HG02763 (cell line): ENCODE data around the gene GABBR2.

Experiments used
- ATAC-seq: cut with Tn5 transposase; IDR thresholded peaks from one replicate; pipeline ENCODE4 v1.9.1; 2021; ENCODE audit warnings: mild to moderate bottlenecking, moderate library complexity; ENCODE audit not compliant: unreplicated experiment

The GABBR2 gene

DNA sequence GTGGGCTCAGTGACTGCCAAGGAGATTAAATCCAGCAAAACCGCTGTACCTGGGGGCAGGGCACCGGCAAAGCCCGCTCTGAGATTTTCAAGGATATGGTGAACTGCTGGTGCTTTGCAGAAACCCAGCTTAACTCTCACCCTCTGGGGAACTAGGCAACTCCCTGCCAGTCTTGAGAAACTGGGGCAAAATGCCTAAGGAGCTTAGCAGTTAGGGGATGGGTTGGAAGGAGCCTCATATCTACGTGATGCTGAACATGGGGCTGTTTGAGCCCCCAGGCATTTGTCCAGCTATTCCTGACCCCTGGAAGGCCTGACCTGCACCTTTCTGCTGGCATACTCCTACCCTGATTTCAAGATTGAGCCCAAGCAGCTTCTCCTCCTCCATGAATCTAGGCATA, 344.6 kb downstream of the GABBR2 start:
- no peak for ATAC-seq

DNA sequence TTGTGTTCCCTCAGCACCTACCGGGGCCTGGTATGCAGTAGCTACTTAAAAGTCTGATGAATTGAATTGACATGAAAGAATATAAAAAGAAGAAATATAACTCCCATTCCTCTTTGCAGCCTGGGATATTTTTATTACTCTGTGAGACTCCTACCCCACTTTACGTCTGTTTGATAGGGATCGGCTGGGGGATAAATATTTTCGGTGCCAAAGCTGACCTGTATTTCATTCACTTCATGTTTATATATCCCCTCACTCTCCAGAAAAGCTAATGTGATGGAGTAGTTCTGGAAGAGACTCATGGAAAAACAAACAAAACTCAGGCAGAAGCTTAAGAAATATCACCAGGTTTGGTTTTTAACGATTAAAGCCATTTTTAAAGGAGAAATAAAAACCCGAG, 345.1 kb downstream of the GABBR2 start:
- no peak for ATAC-seq

DNA sequence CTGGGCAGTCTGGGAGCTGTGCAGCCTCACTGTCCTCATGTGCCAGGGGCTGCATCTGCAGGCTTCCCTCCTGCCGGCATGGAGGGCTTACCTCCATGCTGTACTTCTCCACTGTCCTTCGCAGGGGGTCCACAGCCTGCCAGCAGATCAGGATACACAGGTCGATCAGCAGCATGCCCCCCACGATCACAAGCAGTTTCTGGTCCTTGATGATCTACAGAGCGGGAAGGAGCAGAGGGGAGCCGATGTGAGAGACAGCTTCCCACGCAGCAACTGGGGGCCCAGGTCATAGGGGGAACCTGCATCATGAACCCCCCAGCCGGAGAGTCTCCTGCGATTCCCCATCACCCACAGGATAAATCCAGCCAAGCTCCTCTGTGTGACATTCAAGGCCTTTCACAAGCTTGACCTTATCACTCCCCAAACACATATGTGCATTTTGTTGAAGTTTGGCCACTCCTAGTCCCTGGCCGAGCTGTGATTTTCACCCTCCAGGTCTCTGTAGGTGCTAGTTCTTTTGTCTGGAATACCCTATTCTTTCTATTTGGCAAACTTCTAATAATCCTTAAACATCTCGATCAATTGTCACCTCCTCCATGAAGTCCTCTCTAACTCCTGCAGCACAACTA, 346.0 kb downstream of the GABBR2 start:
- no peak for ATAC-seq

DNA sequence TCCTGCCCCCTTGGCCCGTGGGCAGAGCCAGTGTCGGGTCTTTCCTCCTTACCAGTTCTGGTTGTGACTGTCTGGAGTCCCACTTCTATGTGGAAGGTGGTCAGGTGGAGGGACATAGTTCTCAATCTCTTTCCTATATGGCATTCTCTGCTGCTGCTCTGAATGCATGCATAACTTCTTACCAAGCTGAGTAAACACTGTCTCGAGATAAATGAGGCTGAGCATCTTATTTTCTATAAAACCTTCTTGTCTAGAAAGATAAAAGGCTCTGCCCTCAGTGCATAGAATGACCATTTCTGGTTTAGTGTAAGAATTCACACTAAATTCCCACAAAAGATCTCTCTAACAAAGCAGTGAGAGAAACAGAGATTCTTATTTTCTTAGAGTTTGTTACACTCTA, 347.1 kb downstream of the GABBR2 start:
- no peak for ATAC-seq

DNA sequence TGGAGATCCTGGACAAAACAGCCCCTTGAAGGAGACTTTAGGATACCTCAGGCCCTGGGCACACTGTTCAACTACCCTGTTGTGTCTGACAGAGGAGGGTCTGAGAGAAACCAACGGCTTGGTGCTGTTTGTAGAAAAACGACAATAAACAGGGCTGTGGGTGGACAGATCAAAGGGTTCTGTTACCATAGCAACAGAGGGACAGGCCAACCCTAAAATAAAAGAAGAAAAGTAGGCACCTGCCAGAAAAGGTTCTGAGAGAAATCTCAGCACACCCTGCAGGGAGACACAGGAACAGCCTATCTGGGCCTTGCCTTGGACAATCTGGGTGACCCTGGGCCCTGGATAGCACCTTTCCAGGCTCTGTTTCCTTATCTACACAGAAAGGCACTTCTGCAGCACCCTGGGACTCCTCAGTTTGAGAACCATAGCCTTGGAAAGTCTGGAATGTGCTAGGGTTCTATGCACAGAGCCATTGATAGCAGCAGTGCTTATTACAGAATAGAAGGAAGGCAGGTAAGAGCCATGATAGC, 348.5 kb downstream of the GABBR2 start:
- ATAC-seq, result no peak

DNA sequence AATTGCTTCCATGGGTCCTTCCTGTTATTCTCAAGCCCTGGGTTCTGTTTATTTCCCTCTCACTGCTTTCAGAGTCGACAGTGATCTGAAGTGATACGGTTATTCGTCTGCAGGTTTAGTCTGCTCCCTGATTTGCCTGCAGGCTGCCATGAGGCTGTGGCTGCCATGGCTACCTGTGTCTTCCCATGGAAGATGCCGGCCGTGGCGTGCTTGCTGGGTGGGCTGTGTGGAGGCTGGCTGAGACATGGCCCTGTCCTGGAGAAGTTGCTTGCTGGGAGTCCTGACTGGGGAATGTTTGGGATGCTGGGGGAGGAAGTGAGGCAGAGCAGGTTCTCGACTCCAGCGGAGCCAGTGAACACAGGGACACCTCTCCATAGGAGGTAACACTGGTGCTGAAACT, 349.2 kb downstream of the GABBR2 start:
- ATAC-seq, result no peak

DNA sequence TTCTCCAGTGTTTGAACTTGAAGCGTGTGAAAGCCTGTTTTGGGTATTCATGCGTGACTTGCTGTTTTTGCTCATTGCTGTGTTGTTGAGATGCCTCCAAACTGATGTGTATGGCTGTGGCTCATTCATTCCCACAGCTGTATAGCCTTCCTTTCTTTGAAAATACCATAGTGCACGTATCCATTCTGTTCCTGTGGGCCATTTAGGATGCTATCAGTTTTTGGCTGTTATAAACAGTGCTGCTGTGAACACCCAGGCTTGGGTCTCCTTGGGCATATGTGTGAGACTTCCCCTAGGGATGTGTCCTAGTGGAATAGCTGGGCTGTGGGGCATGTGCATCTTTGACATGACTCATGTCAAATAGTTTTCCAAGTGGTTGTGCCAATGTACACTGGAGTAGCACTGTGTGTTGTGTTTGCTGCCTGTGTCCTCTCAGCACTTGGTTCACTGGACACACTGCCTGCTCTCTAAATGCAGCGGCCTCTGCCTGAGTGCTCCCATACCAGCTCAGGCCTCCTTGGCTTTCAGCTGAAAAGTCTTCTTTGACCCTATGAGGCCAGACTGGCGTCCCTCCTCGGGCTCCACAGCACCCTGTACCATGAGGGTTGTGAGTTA, 350.7 kb downstream of the GABBR2 start:
- ATAC-seq, result no peak

DNA sequence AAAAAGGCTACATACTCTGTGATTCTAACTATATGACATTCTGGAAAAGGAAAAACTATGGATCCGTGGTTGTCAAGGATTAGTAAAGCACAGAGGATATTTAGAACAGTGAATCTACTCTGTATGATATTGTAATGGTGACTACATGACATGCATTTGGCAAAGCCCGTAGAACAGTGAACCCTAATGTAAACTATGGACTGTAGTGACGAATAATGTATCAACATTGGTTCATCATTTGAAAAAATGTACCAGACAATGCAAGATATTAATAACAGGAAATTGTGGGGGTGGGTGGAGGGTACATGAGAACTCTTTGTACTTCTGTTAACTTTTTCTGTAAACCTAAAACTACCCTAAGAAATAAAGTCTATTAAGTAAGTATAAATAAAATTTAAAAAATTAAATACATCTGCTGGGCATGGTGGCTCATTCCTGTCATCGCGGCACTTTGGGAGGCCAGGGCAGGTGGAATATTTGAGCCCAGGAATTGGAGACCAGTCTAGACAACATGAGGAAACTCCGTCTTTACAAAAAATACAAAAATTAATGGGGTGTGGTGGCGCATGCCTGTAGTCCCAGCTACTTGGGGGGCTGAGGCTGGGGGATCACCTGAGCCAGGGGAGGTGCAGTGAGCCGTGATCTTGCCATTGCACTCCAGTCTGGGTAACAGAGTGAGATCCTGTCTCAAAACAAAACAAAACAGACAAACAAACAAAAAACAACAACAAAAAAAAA, 351.6 kb downstream of the GABBR2 start:
- no peak for ATAC-seq

DNA sequence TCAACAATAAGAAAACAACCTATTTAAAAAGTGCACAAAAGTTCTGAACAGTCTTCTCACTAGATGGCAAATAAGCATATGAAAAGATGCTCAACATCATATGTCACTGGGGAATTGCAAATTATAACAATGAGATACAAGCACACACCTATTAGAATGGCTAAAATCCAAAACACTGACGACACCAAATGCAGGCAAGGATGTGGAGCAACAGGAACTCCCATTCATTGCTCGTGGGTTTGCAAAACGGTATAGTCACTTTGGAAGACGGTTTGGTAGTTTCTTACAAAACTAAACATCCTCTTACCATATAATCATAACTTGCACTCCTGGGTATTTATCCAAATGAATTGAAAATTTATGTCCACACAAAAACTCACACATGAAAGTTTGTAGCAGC, 352.4 kb downstream of the GABBR2 start:
- no peak for ATAC-seq

DNA sequence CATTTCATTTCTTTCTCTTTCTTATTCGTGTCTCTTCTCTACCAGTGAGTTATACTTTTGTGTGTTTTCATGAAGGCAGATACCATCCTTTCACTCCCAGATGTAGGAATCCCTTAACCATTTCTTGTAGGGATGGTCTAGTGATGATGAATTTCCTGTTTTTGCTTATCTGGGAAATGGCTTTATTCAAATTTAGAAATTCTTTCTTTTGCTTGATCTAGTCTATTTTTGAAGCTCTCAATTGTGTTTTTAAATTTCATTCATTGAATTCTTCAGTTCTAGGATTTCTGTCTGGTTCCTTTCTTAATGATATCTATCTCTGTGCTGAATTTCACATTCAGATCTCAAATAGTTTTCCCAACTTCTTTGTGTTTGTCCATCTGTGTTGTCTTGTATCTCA, 357.4 kb downstream of the GABBR2 start:
- ATAC-seq, result no peak

DNA sequence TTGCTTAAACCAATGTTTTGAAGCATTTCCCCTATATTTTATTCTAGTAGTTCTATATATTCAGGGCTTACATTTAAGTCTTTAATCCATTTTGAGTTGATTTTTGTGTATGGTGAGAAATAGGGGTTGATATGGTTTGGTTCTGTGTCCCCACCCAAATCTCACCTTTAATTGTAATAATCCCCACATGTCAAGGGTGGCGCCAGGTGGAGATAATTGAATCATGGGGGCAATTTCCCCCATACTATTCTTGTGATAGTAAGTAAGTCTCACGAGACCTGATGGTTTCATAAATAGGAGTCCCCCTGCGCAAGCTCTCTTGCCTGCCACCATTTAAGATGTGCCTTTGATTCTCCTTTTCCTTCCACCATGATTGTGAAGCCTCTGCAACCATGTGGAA, 361.1 kb downstream of the GABBR2 start:
- ATAC-seq, result no peak

DNA sequence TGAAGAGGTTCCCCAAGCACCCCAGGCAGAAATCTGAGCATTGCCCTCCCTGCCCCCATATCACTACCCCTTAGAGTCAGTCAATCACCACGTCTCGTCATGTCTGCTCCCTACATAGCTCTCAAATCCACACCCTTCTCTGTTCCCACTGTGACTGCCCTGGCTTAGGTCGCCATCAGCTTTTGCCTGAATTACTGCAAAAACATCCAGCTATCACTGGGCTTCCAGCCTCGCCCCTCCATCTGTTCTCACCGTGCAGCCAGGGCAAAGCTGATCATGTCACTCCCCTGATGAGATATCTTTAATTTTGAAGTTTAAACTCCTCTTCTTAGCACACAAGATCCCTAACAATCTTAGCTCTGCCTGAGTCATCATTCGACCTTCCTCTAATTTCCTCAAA, 363.7 kb downstream of the GABBR2 start:
- ATAC-seq, result no peak

DNA sequence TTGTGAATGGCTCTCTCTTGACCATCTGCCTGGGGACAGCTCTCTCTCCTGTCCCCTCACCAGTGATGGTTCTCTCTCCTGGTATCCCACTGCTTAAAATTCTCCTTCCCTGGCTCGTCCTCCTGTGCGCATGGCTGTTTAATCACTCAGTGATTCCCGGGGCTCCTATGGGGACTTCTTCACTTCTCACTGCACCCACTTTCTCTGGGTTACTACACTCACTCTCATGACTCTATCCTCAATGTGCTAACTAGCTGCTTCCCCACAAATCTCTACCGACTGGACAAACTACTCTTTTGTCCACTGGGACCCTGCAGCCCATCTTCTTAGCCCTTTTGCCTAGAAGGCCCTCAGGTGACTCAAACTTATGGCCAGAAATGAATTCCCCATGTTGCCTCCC, 364.2 kb downstream of the GABBR2 start:
- ATAC-seq, result no peak

DNA sequence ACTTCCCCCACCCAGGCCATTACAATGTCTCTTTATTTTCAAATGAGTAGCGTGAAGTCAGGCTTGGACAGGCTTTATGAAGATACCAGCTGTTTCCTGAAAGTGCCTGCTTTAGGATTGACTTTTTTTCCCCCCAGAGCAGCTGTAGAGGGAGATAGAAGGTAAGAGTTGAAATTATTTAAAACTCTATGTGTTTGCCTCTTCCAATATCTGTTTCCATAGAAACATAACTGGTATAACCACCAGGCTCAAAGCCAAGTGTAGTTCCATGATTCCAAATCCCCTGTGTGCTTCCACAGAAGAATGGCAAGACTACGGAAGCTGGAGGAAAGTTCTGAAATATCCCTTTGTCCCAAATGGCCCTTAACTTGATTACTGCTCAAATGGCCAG, 365.9 kb downstream of the GABBR2 start:
- ATAC-seq, result no peak

DNA sequence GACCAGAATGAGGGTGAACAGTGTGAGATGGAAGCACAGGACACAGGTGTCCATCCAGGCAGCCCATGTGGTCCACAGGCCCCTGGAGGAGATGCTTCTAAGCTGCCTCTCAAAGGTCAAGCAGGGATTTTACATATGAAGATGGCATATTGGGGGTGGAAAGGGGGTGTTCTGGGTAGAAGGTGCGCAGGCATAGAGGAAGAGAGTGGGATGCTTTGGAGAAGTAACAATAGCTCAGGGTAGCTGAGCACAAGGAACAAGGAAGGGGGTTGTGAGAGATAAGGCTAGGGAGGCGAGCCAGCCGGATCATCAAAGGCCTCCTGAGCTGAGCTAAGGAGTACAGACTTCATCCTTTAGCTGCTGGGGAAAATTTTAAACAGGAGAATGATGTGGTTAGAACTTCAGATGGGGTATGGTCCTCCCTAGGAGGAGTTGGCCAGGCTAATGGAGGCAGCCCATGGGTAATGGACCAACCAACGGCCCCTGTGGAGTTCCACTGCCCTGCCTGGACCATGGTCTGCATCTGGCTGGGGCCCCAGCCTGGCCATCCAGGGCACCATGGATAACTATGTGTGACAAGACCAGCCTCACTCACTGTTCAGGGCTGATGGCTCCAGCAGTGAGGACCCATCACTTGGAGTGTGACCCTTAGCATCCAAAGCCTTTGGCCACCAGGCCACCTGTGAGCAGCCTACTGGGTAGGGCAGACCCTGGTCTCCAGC, 366.5 kb downstream of the GABBR2 start:
- no peak for ATAC-seq

DNA sequence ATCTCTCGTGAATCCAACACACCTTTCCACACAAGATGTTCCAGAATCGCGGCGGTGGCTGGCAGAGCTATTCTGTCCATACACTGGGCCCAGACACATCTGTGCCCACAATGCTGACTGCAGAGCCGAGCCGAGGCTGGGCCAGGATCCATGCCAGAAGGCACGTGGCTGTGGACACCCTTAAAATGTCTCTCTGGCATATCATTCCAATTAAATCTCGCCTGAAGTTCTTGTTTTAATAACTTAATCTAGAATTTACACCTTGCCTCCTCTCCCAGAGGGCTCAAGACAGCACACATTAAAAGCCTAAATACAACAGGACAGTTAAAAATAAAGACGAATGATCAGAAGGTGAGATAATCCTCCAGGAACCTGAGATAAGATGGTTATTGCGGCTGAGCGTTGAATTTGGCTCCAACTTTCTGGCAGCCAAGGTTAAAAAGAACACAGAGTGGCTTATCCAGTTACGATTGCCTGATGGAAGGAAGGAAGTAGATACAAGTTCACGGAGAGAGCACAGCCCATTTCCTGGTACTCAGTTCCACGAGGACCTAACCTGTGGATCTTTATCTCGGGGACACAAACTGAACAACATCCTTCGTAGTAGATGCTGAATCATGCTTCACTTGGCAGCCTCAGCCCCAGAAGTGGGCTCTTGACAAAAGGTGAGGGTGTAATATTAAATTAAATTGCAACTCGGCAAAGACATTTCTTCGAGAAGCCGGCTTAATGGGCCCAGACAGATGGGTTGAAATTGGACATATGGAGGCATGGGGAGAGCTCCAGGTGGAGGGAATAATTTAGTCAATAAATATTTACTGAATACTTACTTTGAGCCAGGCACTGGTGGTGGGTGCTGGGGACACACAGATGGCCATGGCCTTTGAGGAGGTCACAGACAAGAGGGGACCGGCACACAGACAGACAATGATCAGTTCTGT, 367.3 kb downstream of the GABBR2 start:
- no peak for ATAC-seq

DNA sequence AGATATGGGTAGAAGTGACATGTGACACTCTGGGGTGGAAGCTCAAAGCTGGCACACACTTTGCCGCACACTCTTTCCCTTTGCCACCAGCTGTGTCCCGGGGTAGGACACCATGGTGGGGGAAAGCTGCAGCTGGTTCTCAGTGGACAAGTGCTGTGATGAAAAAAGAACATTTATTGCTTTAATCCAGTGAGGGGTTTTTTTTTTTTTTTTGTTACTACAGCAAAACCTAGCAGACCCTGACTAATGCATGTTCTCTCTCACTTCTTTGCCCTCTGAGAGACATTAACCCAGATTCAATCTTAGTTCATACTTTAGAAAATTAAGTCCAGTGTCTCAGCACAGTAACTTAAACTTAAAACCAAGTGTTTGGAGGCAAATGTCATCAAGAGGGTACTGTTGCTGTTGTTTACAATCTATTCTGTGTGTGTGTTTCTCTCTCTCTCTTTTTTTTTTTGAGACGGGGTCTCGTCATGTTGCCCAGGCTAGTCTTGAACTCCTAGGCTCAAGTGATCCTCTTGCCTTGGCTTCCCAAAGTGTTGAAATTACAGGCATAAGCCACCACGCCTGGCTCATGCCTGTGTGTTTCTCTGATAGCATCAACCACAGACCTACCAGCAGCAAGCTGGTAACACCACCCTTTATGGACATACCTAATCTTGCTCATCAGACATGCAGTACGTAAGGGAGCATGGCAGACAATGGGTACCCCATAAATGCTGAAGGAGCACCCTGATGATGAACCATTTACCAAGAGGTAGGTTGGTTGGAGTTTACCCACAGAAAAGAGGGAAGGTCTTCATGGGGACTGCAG, 368.5 kb downstream of the GABBR2 start:
- ATAC-seq, result no peak

DNA sequence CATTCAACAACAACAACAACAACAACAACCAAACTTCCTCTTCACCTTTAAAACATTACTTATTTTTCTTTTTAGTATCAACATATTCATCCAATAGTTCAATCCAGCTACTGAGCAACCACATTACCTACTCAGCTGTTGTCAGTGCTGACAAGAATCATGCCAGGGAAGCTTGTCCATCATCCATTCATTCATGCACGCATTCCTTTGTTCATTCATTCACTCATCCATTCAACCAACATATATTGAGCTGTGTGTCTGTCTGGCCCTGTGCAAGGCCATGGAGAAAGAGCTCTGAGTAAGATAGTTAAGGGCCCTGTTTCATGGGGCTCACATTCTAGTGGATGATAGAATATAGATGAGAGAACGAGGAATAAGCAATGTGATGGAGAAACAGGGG, 373.1 kb downstream of the GABBR2 start:
- ATAC-seq, result no peak

DNA sequence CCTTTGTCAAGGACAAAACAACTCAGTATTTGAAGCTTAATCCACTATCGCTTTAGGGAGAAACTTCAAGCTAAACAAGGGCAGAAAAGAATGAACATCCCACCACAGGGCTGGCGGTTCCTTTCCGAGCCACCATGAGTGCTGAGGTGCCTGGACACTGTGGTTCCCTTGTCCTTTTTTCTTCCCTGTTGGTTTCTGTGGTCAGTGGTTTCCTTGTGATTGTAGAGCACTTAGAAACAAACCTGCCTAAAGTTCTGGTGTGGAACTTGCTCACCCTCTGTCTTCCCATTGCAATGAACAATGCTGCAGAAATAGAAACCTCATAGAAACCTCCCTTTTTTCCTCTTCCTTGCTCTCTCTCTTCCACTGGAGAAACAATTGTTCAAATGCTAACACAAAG, 373.9 kb downstream of the GABBR2 start:
- ATAC-seq, result no peak
